HS-5 (cell line): ENCODE results near the gene SCRN1.

Experiments used
- DNase-seq: peaks from one replicate; pipeline ENCODE4 v3.0.0-alpha.2; 2012; ENCODE audit warnings: low read depth

Gene SCRN1

GRCh38 chr7:30005464-30005863, 15.9 kb upstream of the SCRN1 start:
- no peak for DNase-seq

- DNase-seq = no peak
Measured at GRCh38 chr7:30003098-30003497, 13.5 kb upstream of the SCRN1 start.

- no peak for DNase-seq
Measured at GRCh38 chr7:30001998-30002397, 12.4 kb upstream of the SCRN1 start.

- no peak for DNase-seq
Measured at GRCh38 chr7:29998489-29998888, 8.9 kb upstream of the SCRN1 start.

- DNase-seq = no peak
Measured at GRCh38 chr7:29996321-29996720, 6.7 kb upstream of the SCRN1 start.

GRCh38 chr7:29995652-29996051, 6.1 kb upstream of the SCRN1 start:
- DNase-seq = no peak

- no peak for DNase-seq
Measured at GRCh38 chr7:29993140-29993539, 3.5 kb upstream of the SCRN1 start.

GRCh38 chr7:29991937-29992336, 2.3 kb upstream of the SCRN1 start:
- DNase-seq = no peak

GRCh38 chr7:29990931-29991330, 1.3 kb upstream of the SCRN1 start:
- DNase-seq = no peak

- peak; percentile 84 for DNase-seq
Measured at GRCh38 chr7:29988424-29989256, 961 bp downstream of the SCRN1 start.

- peak; percentile 96 for DNase-seq
Measured at GRCh38 chr7:29987811-29988317, 1.7 kb downstream of the SCRN1 start.

GRCh38 chr7:29987083-29987482, 2.5 kb downstream of the SCRN1 start:
- DNase-seq = peak; percentile 33

GRCh38 chr7:29980151-29980550, 9.4 kb downstream of the SCRN1 start:
- DNase-seq = no peak

GRCh38 chr7:29977886-29978651, 11.5 kb downstream of the SCRN1 start:
- no peak for DNase-seq

GRCh38 chr7:29976673-29977415, 12.8 kb downstream of the SCRN1 start:
- DNase-seq = no peak

GRCh38 chr7:29976266-29976665, 13.3 kb downstream of the SCRN1 start:
- DNase-seq = no peak

GRCh38 chr7:29975561-29975960, 14.0 kb downstream of the SCRN1 start:
- DNase-seq = no peak

- no peak for DNase-seq
Measured at GRCh38 chr7:29974286-29974685, 15.3 kb downstream of the SCRN1 start.

GRCh38 chr7:29972315-29972669, 17.3 kb downstream of the SCRN1 start:
- DNase-seq = no peak

- DNase-seq = no peak
Measured at GRCh38 chr7:29971566-29972314, 17.9 kb downstream of the SCRN1 start.

- DNase-seq = no peak
Measured at GRCh38 chr7:29970158-29970557, 19.4 kb downstream of the SCRN1 start.

GRCh38 chr7:29969738-29970137, 19.9 kb downstream of the SCRN1 start:
- DNase-seq = no peak
